SKM-1 (cell line): ENCODE measurements around the gene GFER.
A peak's percentile ranks its signal among the peaks of the same experiment; 100 is the strongest.
"Not testable (repeated sequence)": the region's sequence is repeated elsewhere in the genome, so short reads cannot be mapped to it uniquely, and the experiment has no call there.

Experiments used
- DNase-seq: peaks from one replicate; lab custom pipeline; 2025; ENCODE audit not compliant: unreplicated experiment; lab: John Stamatoyannopoulos, UW

The GFER gene

DNA sequence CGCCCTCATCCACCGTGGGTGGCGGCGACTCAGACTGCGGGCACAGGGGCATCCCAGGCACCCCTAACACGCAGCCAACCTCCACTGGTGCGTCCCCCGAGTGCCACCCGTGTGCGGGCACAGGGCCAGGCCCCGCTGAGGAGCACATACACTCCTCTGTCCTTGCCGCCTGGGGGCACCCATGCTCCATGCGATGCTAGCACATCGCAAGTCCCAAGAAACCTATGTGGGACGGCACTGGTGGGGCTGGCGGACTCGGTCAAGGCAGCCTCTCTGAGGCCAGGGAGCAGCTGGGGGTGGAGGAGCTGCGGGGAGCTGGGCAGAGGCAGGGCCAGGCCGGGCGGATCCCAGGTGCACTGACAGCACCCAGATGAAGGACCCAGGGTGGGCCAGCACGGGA, 21.7 kb downstream of the GFER start:
- no peak for DNase-seq

DNA sequence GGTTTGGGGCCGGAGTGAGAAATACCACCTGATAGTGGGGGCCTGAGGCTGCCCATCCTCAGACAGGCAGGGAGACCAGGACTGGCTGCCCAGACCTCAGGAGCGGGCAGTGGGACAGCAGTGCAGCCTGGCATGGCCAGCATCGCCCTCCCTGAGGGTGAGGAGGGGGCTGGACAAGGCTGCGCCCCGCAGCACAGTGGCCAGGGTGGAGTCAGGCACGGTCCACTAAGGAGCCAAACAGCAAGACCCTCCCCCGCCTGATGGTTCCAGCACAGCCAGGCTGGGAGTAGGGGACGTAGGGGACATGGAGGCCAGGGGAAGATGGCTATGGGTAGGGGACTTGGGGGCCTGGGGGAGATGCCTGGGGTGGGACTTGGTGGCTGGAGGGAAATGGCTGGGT, 22.3 kb downstream of the GFER start:
- no peak for DNase-seq

DNA sequence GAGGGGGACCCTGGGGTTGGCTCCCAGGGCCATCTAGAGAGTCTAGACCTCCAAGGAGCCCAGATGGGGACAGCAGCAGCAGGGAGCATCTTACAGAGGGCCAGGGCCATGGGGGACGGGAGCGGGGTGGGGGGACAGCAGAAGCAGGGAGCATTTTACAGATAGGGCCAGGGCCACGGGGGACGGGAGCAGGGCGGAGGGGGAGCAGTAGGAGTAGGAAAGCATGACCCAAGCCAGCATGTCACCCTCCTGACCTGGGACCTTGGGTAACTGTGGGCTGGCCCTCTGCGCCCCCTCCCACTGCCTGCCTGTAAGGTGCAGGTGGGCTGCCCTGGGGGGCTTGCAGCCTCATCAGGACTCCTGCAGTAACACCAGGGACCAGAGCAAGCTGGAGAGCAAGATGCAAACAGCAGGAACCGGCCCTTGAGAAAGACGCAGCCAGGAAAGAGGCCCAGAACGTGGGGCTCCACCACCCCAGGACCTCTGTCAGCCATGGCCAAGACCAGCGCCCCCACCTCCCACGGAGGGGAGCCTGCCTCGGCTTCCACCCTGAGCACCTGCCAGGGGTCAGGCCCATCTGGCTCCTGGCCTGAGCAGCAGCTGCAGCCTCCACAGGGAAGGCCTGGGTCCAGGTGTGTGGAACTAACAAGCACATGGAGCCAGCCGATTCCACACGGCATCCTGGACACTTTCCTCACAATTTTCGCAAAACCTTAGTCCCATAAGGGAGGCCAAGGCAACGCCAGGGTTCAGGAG, 23.3 kb downstream of the GFER start:
- DNase-seq, result no peak

DNA sequence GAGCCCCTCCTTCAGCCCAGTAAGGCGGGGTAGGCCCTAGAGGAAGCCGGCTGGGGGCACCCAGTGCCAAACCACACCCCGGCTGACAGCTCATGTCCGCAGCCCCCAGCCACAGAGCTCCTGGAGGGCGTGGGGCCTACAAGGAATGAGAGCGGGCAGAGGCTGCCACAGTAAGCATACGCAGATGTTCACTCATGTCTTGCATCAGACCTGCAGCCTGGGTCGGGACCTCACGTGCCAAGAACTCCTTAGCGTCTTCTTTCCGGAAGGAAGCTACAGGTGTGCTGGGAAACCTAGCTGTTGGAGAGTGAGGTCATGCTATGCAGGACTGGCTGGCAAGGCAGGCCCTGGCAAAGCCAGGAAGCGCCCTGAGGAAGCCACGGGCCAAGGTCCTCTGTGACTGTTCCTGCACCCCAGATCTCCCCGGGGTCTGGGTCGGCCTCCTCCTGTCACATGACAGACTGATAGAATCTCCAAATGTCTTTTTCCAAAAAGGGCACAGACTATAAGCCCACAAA, 24.1 kb downstream of the GFER start:
- no peak for DNase-seq

DNA sequence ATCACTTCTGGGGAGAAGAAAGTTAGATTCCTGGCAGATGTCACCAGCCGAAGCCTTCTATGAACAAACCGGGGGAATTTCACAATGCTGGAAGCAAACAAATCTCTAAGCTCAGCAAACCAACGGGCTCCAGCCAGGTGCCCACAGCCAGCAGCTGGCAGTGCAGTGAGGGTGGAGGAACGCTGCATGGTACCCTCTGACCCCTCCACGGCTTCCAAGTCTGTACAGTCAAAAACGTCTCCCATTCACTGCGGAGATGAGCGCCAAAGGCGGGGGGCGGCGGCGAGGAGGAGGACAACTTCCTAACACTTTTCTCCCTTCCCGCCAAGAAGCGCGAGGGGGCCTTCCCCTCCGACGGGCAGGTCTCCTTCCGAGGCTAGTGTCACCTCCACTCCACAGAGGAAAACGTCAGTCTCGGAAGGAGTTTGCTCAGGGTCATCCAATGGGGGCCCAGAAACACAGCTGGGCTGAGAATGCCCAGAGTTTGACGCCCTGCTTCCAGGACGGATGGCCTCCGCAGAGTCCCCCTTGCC, 24.7 kb downstream of the GFER start:
- DNase-seq, result no peak

DNA sequence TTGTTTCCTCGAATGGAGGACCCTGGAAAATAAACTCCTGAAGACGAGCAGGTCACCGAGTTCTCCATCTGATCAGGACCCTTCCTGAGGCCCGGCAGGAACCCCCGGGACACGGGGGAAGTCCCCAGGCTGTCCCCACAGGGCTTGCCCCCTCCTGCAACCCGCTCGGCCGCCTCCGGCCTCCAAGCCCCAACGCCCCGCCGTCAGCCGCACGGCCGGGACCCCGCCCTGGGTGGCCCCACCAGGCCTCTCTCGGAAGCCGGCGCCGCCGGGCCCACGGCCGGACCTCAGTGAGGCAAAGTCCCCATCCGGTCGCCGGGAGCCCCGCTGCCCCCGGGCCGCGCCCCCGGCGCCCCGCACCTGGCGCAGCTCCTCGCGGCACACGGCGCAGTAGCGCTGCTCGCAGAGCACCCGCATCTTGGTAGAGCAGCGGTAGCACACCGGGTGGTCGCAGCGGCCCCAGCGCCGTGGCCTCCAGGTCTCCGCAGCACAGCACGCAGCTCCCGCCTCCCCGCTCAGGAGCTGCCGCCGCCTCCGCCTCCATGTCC, 25.2 kb downstream of the GFER start:
- DNase-seq, result no peak

DNA sequence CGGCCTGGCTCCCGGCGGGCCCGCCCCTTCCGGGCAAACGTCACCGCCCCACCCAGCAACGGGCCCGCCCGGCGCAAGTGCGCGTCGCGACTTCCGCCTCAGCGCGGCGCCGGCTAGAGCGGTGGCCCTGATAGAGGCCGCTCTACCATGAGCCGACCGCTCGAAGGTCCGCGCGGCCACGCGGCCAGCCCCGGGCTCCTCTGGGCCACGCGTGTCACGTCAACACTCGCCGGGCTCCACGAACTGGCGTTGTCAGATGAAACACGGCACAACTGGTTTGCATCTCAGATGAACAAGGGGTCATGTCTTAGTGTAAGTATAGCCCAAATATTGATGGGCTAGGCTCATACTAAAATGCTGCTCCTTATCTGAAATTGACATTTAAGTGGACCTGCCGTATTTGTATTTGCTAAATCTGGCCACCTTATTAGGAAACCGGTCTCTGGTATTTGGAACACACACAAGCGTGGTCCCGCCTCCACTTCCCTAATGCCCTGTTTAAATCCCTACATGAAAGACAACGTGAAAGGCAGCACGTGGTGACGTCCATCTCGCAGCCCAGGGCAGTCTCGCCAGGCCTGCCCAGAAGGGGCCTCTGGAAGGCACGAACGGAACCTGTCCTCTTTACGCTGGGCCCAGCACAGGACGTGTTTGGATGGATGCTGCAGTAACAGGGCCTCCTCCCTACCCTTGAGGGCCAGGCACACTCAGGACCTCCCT, 26.0 kb downstream of the GFER start, which contains the start of gene ZNF598:
Gene ZNF598 (minus strand): TSS at position 31 of the 720 bp plus-strand sequence.
- peak; percentile 49 for DNase-seq

DNA sequence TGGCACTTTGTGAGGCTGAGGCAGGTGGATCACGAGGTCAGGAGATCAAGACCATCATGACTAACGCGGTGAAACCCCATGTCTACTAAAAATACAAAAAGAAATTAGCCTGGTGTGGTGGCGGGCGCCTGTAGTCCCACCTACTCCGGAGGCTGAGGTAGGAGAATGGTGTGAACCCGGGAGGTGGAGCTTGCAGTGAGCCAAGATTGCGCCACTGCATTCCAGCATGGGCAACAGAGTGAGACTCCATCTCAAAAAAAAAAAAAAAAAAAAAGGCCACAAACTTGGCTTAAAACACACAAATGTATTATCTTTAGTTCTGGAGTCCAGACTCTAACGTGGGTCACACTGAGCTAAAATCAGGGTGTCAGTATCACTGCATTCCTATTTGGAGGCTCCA, 27.7 kb downstream of the GFER start:
- not testable (repeated sequence) for DNase-seq

DNA sequence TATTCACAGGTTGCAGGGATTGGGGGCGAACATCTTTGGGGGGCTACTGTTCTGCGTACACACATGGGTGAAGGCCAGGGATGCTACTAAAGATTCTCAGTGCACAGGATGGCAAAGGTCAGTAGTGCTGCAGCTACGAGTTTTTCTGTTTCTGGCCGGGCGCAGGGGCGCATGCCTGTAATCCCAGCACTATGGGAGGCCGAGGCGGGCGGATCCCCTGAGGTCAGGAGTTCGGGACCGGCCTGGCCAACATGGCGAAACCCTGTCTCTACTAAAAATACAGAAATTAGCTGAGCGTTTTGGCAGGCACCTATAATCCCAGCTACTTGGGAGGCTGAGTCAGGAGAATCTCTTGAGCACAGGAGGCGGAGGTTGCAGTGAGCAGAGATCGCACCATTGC, 29.5 kb downstream of the GFER start:
- DNase-seq, result no peak

DNA sequence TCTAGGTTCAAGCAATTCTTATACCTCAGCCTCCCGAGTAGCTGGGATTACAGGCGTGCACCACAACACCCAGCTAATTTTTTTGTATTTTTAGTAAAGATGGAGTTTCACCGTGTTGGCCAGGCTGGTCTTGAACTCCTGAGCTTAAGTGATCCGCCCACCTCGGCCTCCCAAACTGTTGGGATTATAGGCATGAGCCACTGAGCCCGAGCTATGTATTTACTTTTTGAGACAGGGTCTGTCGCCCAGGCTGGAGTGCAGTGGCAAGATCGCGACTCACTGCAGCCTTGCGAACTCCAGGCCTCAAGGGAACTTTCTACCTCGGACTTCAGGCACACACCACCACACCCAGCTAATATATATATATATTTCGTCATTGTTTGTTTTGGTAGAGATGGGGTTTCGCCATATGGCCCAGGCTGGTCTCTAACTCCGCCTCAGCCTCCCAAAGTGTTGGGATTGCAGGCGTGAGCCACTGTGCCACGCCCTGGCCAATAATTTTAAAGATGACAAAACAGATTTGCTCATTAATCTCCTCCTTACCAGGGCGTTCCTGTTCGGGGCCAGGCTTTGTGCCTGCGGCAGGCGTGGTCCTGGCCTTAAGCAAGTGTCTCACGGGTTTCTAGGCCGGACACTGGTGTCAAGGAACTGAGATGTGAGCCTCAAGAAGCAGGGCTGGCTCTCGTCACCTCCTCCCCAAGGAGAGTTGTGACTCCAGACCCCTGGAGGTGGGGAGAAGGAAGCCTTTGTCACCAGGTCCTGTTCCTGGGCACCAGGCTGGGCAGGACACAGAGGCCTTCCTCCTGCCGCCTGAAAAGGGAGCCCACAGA, 31.3 kb downstream of the GFER start:
- DNase-seq, result no peak

DNA sequence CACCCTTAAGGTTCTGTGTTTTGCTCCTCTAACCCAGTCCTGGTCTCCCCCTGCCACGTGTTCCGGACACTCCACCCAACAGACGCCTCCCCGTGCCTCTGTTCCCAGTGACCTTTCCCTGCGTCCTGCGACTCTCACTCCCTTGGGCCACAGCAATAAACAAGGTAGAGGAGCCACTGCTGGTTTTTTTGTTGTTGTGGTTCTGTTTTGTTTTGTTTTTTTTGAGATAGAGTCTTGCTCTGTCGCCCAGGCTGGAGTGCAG, 31.9 kb downstream of the GFER start:
- DNase-seq, result no peak

DNA sequence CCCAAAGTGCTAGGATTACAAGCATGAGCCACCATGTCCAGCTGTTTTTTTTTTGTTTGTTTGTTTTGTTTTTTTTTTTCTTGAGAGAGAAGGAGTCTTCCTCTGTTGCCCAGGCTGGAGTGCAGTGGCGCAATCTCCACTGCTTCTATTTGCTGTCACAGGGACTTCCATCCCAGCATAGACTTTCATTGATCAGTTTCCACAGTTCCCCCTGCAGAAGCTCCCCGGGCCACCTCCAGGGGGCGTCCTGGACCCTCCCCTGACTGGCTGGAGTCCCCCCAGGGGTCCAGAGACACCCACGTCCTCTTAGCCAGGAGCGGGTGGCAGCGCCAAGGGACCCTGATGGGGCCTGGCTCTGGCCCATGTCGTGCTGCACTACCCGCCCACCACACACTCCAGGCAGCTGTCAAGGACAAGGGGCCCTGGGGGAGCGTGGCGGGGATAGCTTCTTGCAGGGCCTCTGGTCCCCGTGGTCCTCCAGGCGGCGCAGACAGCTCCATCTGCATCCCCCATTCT, 32.5 kb downstream of the GFER start:
- DNase-seq, result no peak

DNA sequence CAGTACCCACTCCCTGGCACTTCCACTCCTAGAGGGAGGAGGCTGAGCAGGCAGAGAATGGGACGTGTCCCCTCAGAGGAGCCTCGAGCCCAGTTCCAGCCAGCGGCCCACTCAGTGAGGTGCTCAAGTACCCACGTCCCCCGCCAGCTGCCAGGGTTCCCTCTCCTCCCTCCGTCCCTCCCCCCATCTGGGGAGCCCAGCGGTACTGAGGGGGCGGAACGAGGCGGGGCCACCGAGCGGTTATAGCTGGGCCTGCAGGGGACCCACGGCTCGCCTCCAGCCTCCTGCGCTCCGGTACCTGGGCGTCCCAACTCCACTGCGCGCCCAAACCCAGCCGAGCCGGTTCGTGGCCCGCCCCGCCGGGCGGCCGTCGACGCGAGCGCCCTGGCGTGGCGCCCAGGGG, 35.5 kb downstream of the GFER start, which contains the start of gene NPW:
Gene NPW (plus strand): TSS at position 268 of the 403 bp plus-strand sequence.
- DNase-seq, result no peak

DNA sequence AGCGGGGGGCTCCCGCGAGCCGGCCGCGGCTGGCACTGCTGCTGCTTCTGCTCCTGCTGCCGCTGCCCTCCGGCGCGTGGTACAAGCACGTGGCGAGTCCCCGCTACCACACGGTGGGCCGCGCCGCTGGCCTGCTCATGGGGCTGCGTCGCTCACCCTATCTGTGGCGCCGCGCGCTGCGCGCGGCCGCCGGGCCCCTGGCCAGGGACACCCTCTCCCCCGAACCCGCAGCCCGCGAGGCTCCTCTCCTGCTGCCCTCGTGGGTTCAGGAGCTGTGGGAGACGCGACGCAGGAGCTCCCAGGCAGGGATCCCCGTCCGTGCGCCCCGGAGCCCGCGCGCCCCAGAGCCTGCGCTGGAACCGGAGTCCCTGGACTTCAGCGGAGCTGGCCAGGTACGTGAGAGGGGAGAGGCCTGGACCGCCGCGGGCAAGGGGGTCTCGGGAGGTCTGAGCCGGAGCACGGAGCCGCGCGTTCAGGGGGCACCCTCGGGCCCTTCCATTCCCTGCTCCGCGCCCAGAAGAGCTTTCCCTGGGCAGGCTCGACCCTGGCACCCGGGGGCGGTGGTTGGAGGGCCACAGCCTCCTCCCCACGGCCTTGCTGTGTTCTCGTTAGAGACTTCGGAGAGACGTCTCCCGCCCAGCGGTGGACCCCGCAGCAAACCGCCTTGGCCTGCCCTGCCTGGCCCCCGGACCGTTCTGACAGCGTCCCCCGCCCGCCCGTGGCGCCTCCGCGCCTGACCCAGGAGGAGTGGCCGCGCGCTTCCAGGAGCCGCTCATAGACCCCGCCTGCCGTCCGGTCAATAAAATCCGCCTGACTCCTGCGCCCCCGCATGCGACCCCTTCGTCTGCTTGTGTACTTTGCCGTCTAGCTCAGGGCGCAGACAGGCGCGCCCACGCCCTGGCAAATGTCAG, 36.2 kb downstream of the GFER start:
- no peak for DNase-seq

DNA sequence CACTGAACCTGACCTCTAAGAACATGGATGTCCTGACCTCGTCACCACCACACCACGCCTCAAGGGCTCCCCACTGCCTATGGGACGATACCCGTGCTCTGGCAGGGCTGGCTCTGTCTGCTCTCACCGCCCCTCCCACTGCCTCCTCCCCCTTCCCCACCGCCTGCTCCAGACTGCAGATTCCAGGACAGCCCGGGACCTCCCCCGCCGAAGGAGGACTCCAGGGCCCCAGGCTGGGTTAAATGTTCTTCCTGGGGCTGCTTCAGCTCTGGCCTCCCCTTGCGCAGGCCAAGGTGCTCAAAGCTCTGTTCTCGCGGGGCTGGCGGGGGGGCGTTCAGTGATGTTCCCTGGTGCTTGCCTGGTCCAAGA, 38.7 kb downstream of the GFER start:
- no peak for DNase-seq

DNA sequence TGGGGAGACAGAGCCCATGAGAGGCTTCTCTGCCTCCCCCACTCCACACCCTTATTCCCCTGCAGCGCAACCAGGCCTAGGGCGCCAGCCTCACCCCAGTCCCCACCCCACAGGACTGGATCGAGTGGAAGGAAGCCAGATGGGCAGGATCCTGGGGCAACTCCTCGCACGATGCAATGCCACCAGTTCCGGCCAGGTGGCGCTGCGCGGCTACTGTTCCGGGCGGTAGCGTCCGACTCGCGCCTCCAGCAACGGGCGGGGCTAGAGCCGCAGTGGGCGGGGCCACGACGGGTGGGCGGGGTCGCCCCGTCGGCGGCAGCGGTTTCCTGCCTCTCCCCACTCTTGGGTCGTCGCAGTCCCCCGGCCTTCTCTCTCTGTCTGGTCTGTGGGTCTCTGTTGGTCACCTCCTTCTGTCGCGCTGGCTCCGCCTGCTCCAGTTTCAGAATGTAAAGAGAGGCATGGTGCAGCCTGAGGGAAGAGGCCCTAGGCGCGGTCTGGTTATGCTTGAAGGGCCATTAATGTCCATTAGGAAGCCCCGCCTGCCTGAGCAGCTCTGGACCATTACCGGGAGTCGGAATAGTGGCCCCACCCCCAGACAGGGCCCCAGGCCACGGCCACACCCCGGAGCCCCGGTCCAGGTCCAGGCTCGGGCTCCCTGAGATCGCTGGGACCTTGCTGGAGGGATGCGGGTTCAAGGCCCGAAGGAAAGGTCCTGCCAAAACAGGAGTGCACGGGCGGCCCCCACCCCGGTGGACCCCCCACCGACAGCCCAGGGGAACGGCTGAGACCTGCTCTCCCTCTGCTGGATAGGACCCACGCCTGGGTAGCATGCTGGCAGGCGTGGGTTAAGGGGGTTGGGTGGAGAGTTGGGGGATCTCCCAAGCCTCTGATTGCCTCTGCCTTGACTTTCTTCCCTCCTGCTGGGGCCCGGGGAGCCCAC, 39.4 kb downstream of the GFER start:
- peak; percentile 65 for DNase-seq

DNA sequence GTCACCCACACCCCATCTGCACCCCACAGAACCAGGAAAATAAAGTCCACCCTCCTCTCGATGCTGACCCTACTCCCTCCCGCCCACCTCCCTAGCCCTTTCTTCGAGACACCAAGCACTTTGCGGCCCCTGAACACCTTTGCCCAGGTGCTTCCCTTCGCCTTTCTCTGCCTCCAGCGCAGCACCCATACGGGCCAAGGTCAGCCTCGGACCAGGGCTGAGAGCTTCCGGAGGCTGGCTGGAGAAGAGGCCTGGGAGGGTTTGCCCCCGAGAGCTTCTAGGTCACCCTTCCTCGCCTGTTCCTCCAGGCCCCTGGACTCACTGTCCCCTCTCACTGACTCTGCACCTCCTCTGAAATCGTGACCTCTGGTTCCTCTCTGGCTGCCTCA, 40.0 kb downstream of the GFER start:
- no peak for DNase-seq

DNA sequence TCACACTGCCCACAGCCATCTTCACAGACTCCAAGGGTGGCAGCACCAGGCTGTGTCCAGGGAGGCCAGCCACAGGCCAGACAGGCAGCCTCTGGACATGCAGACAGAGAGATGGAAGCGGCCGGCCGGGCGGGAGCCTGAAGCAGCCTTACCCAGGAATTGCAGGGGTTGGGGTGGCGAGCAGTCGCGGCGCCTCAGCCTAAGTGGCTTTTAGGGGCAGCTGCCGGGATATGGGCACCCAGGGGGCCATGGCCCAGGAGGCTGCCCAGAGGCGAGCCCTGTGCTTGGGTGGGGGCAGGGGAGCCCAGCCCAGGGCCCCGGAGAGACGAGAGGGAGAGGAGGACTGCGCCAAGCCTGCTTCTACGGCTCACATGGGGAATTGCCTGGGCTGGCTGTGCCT, 41.3 kb downstream of the GFER start:
- DNase-seq, result no peak
